H7 (cell line): ENCODE results near the gene CERK. TPM values are rescaled to one million over a fixed set of nuclear protein-coding genes. Genes with fewer than 3 reads are reported as not detected.

Experiments
- DNase-seq: peaks from one replicate; pipeline ENCODE4 v3.0.0; 2012
- H3K27me3 ChIP-seq: 2 replicates; pipeline ENCODE4 v1.6.0; 2011; ENCODE audit warnings: mild to moderate bottlenecking, low read length; ENCODE audit not compliant: control insufficient read depth, insufficient read depth
- H3K36me3 ChIP-seq: replicated peaks from 2 replicates; pipeline ENCODE4 v1.5.1; 2011; ENCODE audit warnings: low read length; ENCODE audit not compliant: control insufficient read depth, insufficient read depth
- H3K4me3 ChIP-seq: 2 replicates; pipeline ENCODE4 v1.5.1; 2011; ENCODE audit warnings: low read depth, mild to moderate bottlenecking, control low read depth, low read length, moderate library complexity; ENCODE audit not compliant: insufficient read depth
- total RNA-seq: library from RNA; depleted of rRNA; stranded (reverse); fragments of >200 nt; shearing (Covaris generic); gene quantifications from 2 replicates; pipeline ENCODE4 v1.2.3, GENCODE V29; 2014

The CERK gene
- total RNA-seq, 1 experiment from 2014 or later = 54.8 TPM

DNA sequence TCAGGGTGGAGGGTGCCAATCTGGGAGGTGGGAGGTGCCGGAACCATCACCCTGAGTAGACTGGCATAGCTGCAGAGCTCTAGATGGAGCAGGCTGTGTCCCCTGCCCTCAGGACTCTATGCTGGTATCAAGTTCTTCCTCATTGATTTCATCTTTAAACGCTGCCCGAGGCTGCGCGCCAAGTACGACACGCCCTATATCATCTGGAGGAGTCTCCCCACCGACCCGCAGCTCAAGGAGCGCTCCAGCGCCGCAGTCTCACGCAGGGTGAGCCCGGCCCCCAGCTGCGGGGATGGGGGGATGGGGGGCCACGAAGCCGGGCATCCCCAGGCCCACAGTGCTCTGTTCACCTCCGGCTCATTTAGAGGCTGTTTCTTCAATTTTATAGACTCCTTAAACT is 65.3 kb downstream of the CERK start:
- Histone ChIP-seq H3K4me3 (no peak overlapping the region), H3K27me3 (no peaks in the 10 kb centered on the region), H3K36me3 (no peaks in the 10 kb centered on the region)
- no peak for DNase-seq

DNA sequence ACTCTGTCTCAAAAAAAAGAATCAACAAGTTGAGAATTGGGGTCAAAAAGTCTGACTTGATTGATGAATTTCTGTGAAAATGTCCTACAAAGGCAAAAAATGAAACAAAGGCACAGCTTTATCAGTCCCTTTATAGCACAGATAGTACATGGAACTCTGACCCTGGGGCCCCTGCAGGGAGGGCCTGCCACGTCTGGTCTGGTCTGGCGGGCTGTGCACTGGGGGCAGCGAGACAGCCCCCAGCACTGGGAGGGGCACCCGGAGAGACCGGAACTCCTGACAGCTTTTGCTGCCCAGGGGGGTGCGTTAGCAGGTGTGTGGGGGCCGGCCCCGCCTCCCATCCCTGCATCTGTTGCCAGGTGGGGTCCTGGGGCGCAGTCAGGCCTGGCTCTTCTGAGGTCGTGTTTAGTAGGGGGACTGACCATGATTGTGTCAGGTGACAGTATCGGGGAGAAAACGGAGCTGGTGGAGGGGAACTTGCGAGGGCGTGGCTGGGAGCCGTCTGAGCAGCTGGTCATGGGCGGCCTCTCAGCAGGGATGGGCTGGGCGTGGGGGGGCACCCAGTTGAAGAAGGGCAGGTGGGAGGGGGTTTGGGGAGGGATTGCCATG is 66.1 kb downstream of the CERK start:
- H3K27me3 ChIP-seq = no peaks in the 10 kb centered on the region
- no peak for DNase-seq
- H3K36me3 ChIP-seq = no peaks in the 10 kb centered on the region
- H3K4me3 ChIP-seq = no peak overlapping the region

- Histone ChIP-seq H3K4me3 (no peak overlapping the region), H3K27me3 (no peaks in the 10 kb centered on the region), H3K36me3 (no peaks in the 10 kb centered on the region)
- DNase-seq = no peak
Observed at GRCh38 chr22:46669201-46669600, 68.9 kb downstream of the CERK start.

DNA sequence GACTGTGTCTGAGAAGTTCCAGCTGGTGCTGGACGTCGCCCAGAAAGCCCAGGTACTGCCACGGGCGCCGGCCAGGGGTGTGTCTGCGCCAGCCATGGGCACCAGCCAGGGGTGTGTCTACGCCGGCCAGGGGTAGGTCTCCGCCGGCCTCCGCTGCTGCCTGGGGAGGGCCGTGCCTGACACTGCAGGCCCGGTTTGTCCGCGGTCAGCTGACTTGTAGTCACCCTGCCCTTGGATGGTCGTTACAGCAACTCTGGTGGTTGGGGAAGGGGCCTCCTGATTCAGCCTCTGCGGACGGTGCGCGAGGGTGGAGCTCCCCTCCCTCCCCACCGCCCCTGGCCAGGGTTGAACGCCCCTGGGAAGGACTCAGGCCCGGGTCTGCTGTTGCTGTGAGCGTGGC is 69.9 kb downstream of the CERK start:
- Histone ChIP-seq H3K27me3 (no peaks in the 10 kb centered on the region), H3K36me3 (no peaks in the 10 kb centered on the region), H3K4me3 (no peak overlapping the region)
- no peak for DNase-seq

- Histone ChIP-seq H3K36me3 (no peaks in the 10 kb centered on the region), H3K27me3 (no peaks in the 10 kb centered on the region), H3K4me3 (no peak overlapping the region)
- no peak for DNase-seq
Observed at GRCh38 chr22:46667245-46667623, 70.8 kb downstream of the CERK start.

GRCh38 chr22:46666577-46667244 is 71.3 kb downstream of the CERK start:
- H3K4me3 ChIP-seq = no peak overlapping the region
- peak; percentile 74 for DNase-seq
- no peaks in the 10 kb centered on the region for H3K27me3 ChIP-seq
- H3K36me3 ChIP-seq = no peaks in the 10 kb centered on the region

DNA sequence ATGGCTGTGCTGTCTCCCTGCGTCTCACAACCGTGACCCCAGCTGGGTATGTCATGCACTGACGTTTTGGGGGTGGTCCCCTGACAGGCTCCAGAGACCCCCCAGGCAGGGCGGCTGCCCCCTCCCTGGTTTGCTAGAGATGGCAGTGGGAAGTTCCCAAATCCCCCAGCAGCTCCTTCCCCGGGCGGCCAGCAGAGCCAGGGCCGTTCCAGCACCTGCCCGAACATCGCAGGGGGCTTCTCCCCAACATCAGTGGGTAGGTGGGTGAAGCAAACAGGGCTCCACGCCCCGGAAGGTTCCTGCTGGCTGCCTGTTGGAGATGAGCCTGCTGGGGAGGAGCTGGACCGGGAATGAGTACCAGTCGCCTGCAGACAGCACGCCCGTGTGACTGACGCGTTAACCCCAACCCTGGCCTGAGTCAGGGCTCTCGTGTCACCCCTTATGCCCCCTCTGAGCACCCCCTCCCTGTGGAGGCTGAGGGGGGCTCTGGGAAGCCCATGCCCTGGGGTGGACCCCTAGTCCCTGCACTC is 72.2 kb downstream of the CERK start:
- Histone ChIP-seq H3K4me3 (no peak overlapping the region), H3K36me3 (no peaks in the 10 kb centered on the region), H3K27me3 (no peaks in the 10 kb centered on the region)
- DNase-seq = no peak

- Histone ChIP-seq H3K27me3 (no peaks in the 10 kb centered on the region), H3K36me3 (no peaks in the 10 kb centered on the region), H3K4me3 (no peak overlapping the region)
- DNase-seq = no peak
Observed at GRCh38 chr22:46665151-46665695, 72.8 kb downstream of the CERK start.

- no peak for DNase-seq
- Histone ChIP-seq H3K36me3 (no peaks in the 10 kb centered on the region), H3K27me3 (no peaks in the 10 kb centered on the region), H3K4me3 (no peak overlapping the region)
Observed at GRCh38 chr22:46664301-46664855, 73.7 kb downstream of the CERK start.

- H3K27me3 ChIP-seq = no peaks in the 10 kb centered on the region
- no peak overlapping the region for H3K4me3 ChIP-seq
- no peak for DNase-seq
- no peaks in the 10 kb centered on the region for H3K36me3 ChIP-seq
Observed at GRCh38 chr22:46663436-46664100, 74.5 kb downstream of the CERK start.

DNA sequence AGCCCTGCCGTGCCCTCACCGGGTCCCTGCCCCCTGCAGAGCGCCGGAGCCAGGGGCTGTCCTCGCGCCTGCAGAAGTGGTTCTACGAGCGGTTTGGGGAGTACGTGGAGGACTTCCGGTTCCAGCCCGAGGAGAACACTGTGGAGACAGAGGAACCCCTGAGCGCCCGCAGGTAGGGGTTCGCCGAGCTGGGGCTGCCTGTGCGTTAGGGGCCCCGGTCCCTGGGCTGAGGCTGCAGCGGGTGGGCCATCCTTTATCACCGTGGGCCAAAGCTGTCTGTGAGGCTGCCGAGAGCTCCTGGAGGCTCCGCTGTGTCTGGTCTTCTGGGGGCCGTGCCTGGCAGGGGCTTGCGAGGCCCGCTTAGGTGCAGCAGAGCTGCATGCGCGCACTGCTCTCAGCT is 75.1 kb downstream of the CERK start:
- no peak for DNase-seq
- Histone ChIP-seq H3K36me3 (no peaks in the 10 kb centered on the region), H3K27me3 (no peaks in the 10 kb centered on the region), H3K4me3 (no peak overlapping the region)

GRCh38 chr22:46662226-46662625 is 75.8 kb downstream of the CERK start:
- H3K27me3 ChIP-seq = no peaks in the 10 kb centered on the region
- DNase-seq = no peak
- no peak overlapping the region for H3K4me3 ChIP-seq
- H3K36me3 ChIP-seq = no peaks in the 10 kb centered on the region

- H3K36me3 ChIP-seq = no peaks in the 10 kb centered on the region
Observed at GRCh38 chr22:46661221-46661851, 76.7 kb downstream of the CERK start.

GRCh38 chr22:46660604-46661201 is 77.3 kb downstream of the CERK start:
- H3K27me3 ChIP-seq = no peaks in the 10 kb centered on the region
- H3K36me3 ChIP-seq = no peaks in the 10 kb centered on the region
- H3K4me3 ChIP-seq = no peak overlapping the region
- DNase-seq = peak; percentile 79

More at GRCh38 chr22:46661221-46661851, 76.7 kb downstream of the CERK start:
- Histone ChIP-seq H3K4me3 (no peak overlapping the region), H3K27me3 (no peaks in the 10 kb centered on the region)
- DNase-seq = no peak
